Neutrophil (primary cell): ENCODE measurements around the gene WBP4.
"Not testable (repeated sequence)": the region's sequence is repeated elsewhere in the genome, so short reads cannot be mapped to it uniquely, and the experiment has no call there.

Source experiments
- H3K27ac ChIP-seq: fragments of 200-600 bp; sonication (generic); 2 replicates; pipeline ENCODE4 v1.5.1; 2016; ENCODE audit warnings: mild to moderate bottlenecking, moderate library complexity
- H3K27me3 ChIP-seq: fragments of 200-600 bp; sonication (generic); 2 replicates; pipeline ENCODE4 v1.6.0; 2016; ENCODE audit warnings: mild to moderate bottlenecking
- H3K36me3 ChIP-seq: fragments of 200-600 bp; sonication (generic); 2 replicates; pipeline ENCODE4 v1.5.1; 2017
- H3K4me1 ChIP-seq, 2 experiments: fragments of 200-600 bp in 1 of 2; sonication (generic) in 1 of 2; 1 replicate in 1 of 2; 2 replicates in 1 of 2; pipeline versions ENCODE4 v1.5.1 to v1.6.1; 2013 to 2016; ENCODE audit warnings: low read depth in 1 of 2, low read length in 1 of 2, mild to moderate bottlenecking in 1 of 2, moderate library complexity in 1 of 2; ENCODE audit not compliant: control insufficient read depth in 1 of 2, insufficient read depth in 1 of 2
- H3K4me3 ChIP-seq, 2 experiments: fragments of 200-600 bp in 1 of 2; sonication (generic) in 1 of 2; 1 replicate in 1 of 2; 2 replicates in 1 of 2; pipeline ENCODE4 v1.5.1; 2013 to 2016; ENCODE audit warnings: low read depth in 1 of 2, low read length in 1 of 2, mild to moderate bottlenecking in 1 of 2, moderate library complexity in 1 of 2
- H3K9me3 ChIP-seq: fragments of 200-600 bp; sonication (generic); 2 replicates; pipeline ENCODE4 v1.5.1; 2016
- CTCF ChIP-seq: fragments of 200-600 bp; sonication (generic); IDR thresholded peaks from 2 replicates; pipeline ENCODE4 v1.5.1; 2016; ENCODE audit warnings: antibody characterized with exemption

The WBP4 gene

GRCh38 chr13:41034881-41035280 is 26.4 kb upstream of the WBP4 start:
- Histone ChIP-seq H3K27ac (peak overlapping the region; percentile 41), H3K4me1 (peaks cover 12 to 19% of the 10 kb centered on the region in 2 experiments), H3K4me3 (no peak overlapping the region), H3K9me3 (no peaks in the 10 kb centered on the region), H3K36me3 (no peaks in the 10 kb centered on the region), H3K27me3 (no peaks in the 10 kb centered on the region)
- no peak for TF ChIP-seq CTCF

- not testable (repeated sequence) for H3K27ac ChIP-seq, H3K27me3 ChIP-seq, H3K36me3 ChIP-seq, H3K9me3 ChIP-seq, H3K4me3 ChIP-seq
- H3K4me1 ChIP-seq: peaks cover 12 to 19% of the 10 kb centered on the region in 2 experiments
Observed at GRCh38 chr13:41036557-41036956, 24.8 kb upstream of the WBP4 start.

GRCh38 chr13:41039746-41040145 is 21.6 kb upstream of the WBP4 start:
- Histone ChIP-seq H3K27ac (no peak overlapping the region), H3K4me1 (peaks cover 4 to 5% of the 10 kb centered on the region in 2 experiments), H3K4me3 (no peak overlapping the region), H3K27me3 (no peaks in the 10 kb centered on the region), H3K36me3 (no peaks in the 10 kb centered on the region), H3K9me3 (no peaks in the 10 kb centered on the region)
- no peak for TF ChIP-seq CTCF

GRCh38 chr13:41040584-41041334 is 20.6 kb upstream of the WBP4 start:
- H3K9me3 ChIP-seq: no peaks in the 10 kb centered on the region
- H3K27me3 ChIP-seq: no peaks in the 10 kb centered on the region
- H3K4me3 ChIP-seq: no peak overlapping the region
- no peaks in the 10 kb centered on the region for H3K4me1 ChIP-seq
- TF ChIP-seq CTCF: no peak
- H3K36me3 ChIP-seq: no peaks in the 10 kb centered on the region
- no peak overlapping the region for H3K27ac ChIP-seq

GRCh38 chr13:41042419-41042818 is 18.9 kb upstream of the WBP4 start:
- H3K4me3 ChIP-seq, H3K36me3 ChIP-seq, H3K9me3 ChIP-seq, H3K4me1 ChIP-seq, H3K27ac ChIP-seq, H3K27me3 ChIP-seq: not testable (repeated sequence)

GRCh38 chr13:41048640-41049039 is 12.7 kb upstream of the WBP4 start:
- peak overlapping the region; percentile 72 for H3K27ac ChIP-seq

More at GRCh38 chr13:41048640-41049039, 12.7 kb upstream of the WBP4 start:
- Histone ChIP-seq H3K36me3 (no peaks in the 10 kb centered on the region), H3K4me1 (peaks cover 39 to 44% of the 10 kb centered on the region in 2 experiments), H3K27me3 (no peaks in the 10 kb centered on the region), H3K9me3 (no peaks in the 10 kb centered on the region), H3K4me3 (no peak overlapping the region)
- no peak for TF ChIP-seq CTCF
